Activated T-helper 17 cell treated with anti-CD3 and anti-CD28 coated beads, Interleukin-2, amount 50 U/mL, for 72 hours (primary cell): ENCODE measurements around the gene AGGF1. TPM values are rescaled to one million over a fixed set of nuclear protein-coding genes. Genes with fewer than 3 reads are reported as not detected.
"Not testable (repeated sequence)": the region's sequence is repeated elsewhere in the genome, so short reads cannot be mapped to it uniquely, and the experiment has no call there.

Experiments
- ATAC-seq: fragments of 150-1000 bp; cut with Tn5 transposase; replicated peaks from 2 replicates; pipeline ENCODE4 v1.10.0; 2021; ENCODE audit warnings: mild to moderate bottlenecking, moderate library complexity
- H3K27ac Mint-ChIP-seq: one replicate; pipeline ENCODE4 v1.8.0; 2022; ENCODE audit warnings: mixed read lengths
- H3K27me3 Mint-ChIP-seq: one replicate; pipeline ENCODE4 v1.8.0; 2022; ENCODE audit warnings: mixed read lengths
- H3K36me3 Mint-ChIP-seq: one replicate; pipeline ENCODE4 v1.8.0; 2022; ENCODE audit warnings: low read depth, mild to moderate bottlenecking, mixed read lengths
- H3K4me1 Mint-ChIP-seq: one replicate; pipeline ENCODE4 v1.8.0; 2022; ENCODE audit warnings: mixed read lengths
- H3K4me3 Mint-ChIP-seq: one replicate; pipeline ENCODE4 v1.8.0; 2022; ENCODE audit warnings: mild to moderate bottlenecking, mixed read lengths
- H3K9me3 Mint-ChIP-seq: one replicate; pipeline ENCODE4 v1.8.0; 2022; ENCODE audit warnings: mixed read lengths
- total RNA-seq, 2 donors: library from RNA; stranded (reverse); gene quantifications; one replicate each; pipeline ENCODE4 v1.2.3, GENCODE V29; 2022

The AGGF1 gene
- 10 to 100 TPM; 24.4 to 25.4 TPM for total RNA-seq

- peaks cover 42% of the 10 kb centered on the region for H3K36me3 Mint-ChIP-seq
- H3K4me1 Mint-ChIP-seq: peaks cover 15% of the 10 kb centered on the region
- H3K27me3 Mint-ChIP-seq: no peaks in the 10 kb centered on the region
- H3K4me3 Mint-ChIP-seq: peak within 1 kb of the TSS; percentile 97
- peaks cover 12% of the 10 kb centered on the region for H3K9me3 Mint-ChIP-seq
- peak within 1 kb of the TSS; percentile 96 for H3K27ac Mint-ChIP-seq
- ATAC-seq: peak; percentile 99
Observed at GRCh38 chr5:77030097-77031071, at the start of gene AGGF1. Gene AGGF1, plus strand, starts transcription at chr5:77030404. Its CDS starts 363 bp downstream, at chr5:77030767.

GRCh38 chr5:76980518-76981144, 49.6 kb upstream of the AGGF1 start:
- Mint-ChIP-seq H3K4me3 (no peak overlapping the region), H3K36me3 (no peaks in the 10 kb centered on the region), H3K27ac (no peak overlapping the region), H3K4me1 (no peaks in the 10 kb centered on the region), H3K27me3 (no peaks in the 10 kb centered on the region), H3K9me3 (no peaks in the 10 kb centered on the region)
- ATAC-seq: no peak

- Mint-ChIP-seq H3K4me3 (no peak overlapping the region), H3K27me3 (no peaks in the 10 kb centered on the region), H3K9me3 (no peaks in the 10 kb centered on the region), H3K4me1 (no peaks in the 10 kb centered on the region), H3K27ac (no peak overlapping the region), H3K36me3 (no peaks in the 10 kb centered on the region)
- no peak for ATAC-seq
Observed at GRCh38 chr5:76982450-76982849, 47.8 kb upstream of the AGGF1 start.

GRCh38 chr5:76983468-76983867, 46.7 kb upstream of the AGGF1 start:
- Mint-ChIP-seq H3K4me3 (no peak overlapping the region), H3K36me3 (no peaks in the 10 kb centered on the region), H3K27me3 (no peaks in the 10 kb centered on the region), H3K27ac (no peak overlapping the region), H3K4me1 (no peaks in the 10 kb centered on the region), H3K9me3 (no peaks in the 10 kb centered on the region)
- no peak for ATAC-seq

GRCh38 chr5:76986825-76987526, 43.2 kb upstream of the AGGF1 start:
- no peak for ATAC-seq
- H3K4me3 Mint-ChIP-seq: no peak overlapping the region

GRCh38 chr5:76990899-76991459, 39.2 kb upstream of the AGGF1 start:
- no peaks in the 10 kb centered on the region for H3K9me3 Mint-ChIP-seq
- H3K27me3 Mint-ChIP-seq: peaks cover 4% of the 10 kb centered on the region
- H3K27ac Mint-ChIP-seq: no peak overlapping the region
- no peak overlapping the region for H3K4me3 Mint-ChIP-seq
- ATAC-seq: no peak
- no peaks in the 10 kb centered on the region for H3K36me3 Mint-ChIP-seq
- H3K4me1 Mint-ChIP-seq: no peaks in the 10 kb centered on the region

More at GRCh38 chr5:76986825-76987526, 43.2 kb upstream of the AGGF1 start:
- Mint-ChIP-seq H3K27me3 (no peaks in the 10 kb centered on the region), H3K4me1 (no peaks in the 10 kb centered on the region), H3K36me3 (no peaks in the 10 kb centered on the region), H3K27ac (no peak overlapping the region), H3K9me3 (no peaks in the 10 kb centered on the region)

- peaks cover 12% of the 10 kb centered on the region for H3K27me3 Mint-ChIP-seq
- H3K36me3 Mint-ChIP-seq: not testable (repeated sequence)
Observed at GRCh38 chr5:76993436-76993835, 36.8 kb upstream of the AGGF1 start.

GRCh38 chr5:76994337-76994736, 35.9 kb upstream of the AGGF1 start:
- Mint-ChIP-seq H3K4me1 (no peaks in the 10 kb centered on the region), H3K27me3 (peaks cover 16% of the 10 kb centered on the region), H3K4me3 (no peak overlapping the region), H3K36me3 (no peaks in the 10 kb centered on the region), H3K9me3 (no peaks in the 10 kb centered on the region), H3K27ac (no peak overlapping the region)
- ATAC-seq: no peak

More at GRCh38 chr5:76993436-76993835, 36.8 kb upstream of the AGGF1 start:
- H3K9me3 Mint-ChIP-seq, H3K4me3 Mint-ChIP-seq, H3K27ac Mint-ChIP-seq, ATAC-seq, H3K4me1 Mint-ChIP-seq: not testable (repeated sequence)

GRCh38 chr5:76998251-76998650, 32.0 kb upstream of the AGGF1 start:
- H3K36me3 Mint-ChIP-seq, H3K27ac Mint-ChIP-seq, H3K9me3 Mint-ChIP-seq, H3K4me3 Mint-ChIP-seq, H3K4me1 Mint-ChIP-seq, ATAC-seq: not testable (repeated sequence)
- peaks cover 26% of the 10 kb centered on the region for H3K27me3 Mint-ChIP-seq

- Mint-ChIP-seq H3K4me3 (no peak overlapping the region), H3K4me1 (no peaks in the 10 kb centered on the region), H3K27me3 (peaks cover 26% of the 10 kb centered on the region), H3K27ac (no peak overlapping the region), H3K36me3 (no peaks in the 10 kb centered on the region), H3K9me3 (no peaks in the 10 kb centered on the region)
- no peak for ATAC-seq
Observed at GRCh38 chr5:76999451-76999850, 30.8 kb upstream of the AGGF1 start.

- no peaks in the 10 kb centered on the region for H3K4me1 Mint-ChIP-seq
- peaks cover 25% of the 10 kb centered on the region for H3K27me3 Mint-ChIP-seq
- H3K36me3 Mint-ChIP-seq: no peaks in the 10 kb centered on the region
- no peak overlapping the region for H3K27ac Mint-ChIP-seq
- H3K4me3 Mint-ChIP-seq: no peak overlapping the region
- ATAC-seq: no peak
- no peaks in the 10 kb centered on the region for H3K9me3 Mint-ChIP-seq
Observed at GRCh38 chr5:77003246-77003645, 27.0 kb upstream of the AGGF1 start.

GRCh38 chr5:77006124-77006523, 24.1 kb upstream of the AGGF1 start:
- Mint-ChIP-seq H3K27ac (no peak overlapping the region), H3K27me3 (peaks cover 24% of the 10 kb centered on the region), H3K4me3 (no peak overlapping the region), H3K36me3 (no peaks in the 10 kb centered on the region), H3K9me3 (no peaks in the 10 kb centered on the region), H3K4me1 (no peaks in the 10 kb centered on the region)
- ATAC-seq: no peak

- H3K27ac Mint-ChIP-seq: no peak overlapping the region
- H3K4me3 Mint-ChIP-seq: no peak overlapping the region
- no peak for ATAC-seq
- H3K27me3 Mint-ChIP-seq: peaks cover 17% of the 10 kb centered on the region
- no peaks in the 10 kb centered on the region for H3K4me1 Mint-ChIP-seq
- H3K36me3 Mint-ChIP-seq: no peaks in the 10 kb centered on the region
- H3K9me3 Mint-ChIP-seq: no peaks in the 10 kb centered on the region
Observed at GRCh38 chr5:77008413-77008812, 21.8 kb upstream of the AGGF1 start.

- no peaks in the 10 kb centered on the region for H3K4me1 Mint-ChIP-seq
- H3K27ac Mint-ChIP-seq: no peak overlapping the region
- no peak overlapping the region for H3K4me3 Mint-ChIP-seq
- ATAC-seq: no peak
- no peaks in the 10 kb centered on the region for H3K9me3 Mint-ChIP-seq
- H3K27me3 Mint-ChIP-seq: peaks cover 17% of the 10 kb centered on the region
- H3K36me3 Mint-ChIP-seq: no peaks in the 10 kb centered on the region
Observed at GRCh38 chr5:77010243-77010642, 20.0 kb upstream of the AGGF1 start.
